Ishikawa (cell line): Measurements from ENCODE around the gene DHRS2.

ENCODE experiments used
- EGR1 ChIP-seq: IDR thresholded peaks from 2 replicates; pipeline ENCODE4 v1.6.1; 2012
- TCF12 ChIP-seq: IDR thresholded peaks from 2 replicates; pipeline ENCODE4 v1.6.1; 2012; ENCODE audit warnings: low read depth
- TF ChIP-seq, protein P1 (sequence below): IDR thresholded peaks from 2 replicates; pipeline ENCODE4 v1.6.1; 2012

DNA sequence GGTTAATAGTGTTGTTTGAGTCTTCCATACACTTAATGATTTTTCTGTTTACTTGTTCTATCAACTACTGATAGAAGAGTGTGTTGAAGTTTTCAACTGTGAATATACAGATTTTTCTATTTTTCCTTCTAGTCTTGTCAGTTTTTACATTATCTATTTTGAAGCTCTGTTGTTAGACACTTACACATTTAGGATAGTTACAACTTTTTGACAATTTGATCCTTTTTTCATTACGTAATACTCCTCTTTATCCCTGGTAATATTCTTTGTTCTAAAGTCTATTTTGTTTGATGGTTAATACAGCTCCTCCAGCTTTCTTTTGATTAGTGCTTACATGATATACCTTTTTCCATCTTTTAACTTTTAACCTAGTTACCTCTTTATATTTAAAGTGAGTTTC lies 45.2 kb downstream of the DHRS2 start:
- TF ChIP-seq TCF12 (no peak), EGR1 (no peak)
- TF ChIP-seq, protein P1, sequence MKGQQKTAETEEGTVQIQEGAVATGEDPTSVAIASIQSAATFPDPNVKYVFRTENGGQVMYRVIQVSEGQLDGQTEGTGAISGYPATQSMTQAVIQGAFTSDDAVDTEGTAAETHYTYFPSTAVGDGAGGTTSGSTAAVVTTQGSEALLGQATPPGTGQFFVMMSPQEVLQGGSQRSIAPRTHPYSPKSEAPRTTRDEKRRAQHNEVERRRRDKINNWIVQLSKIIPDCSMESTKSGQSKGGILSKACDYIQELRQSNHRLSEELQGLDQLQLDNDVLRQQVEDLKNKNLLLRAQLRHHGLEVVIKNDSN, result no peak
